Activated T-cell treated with anti-CD3 and anti-CD28 coated beads for 24 hours (primary cell): ENCODE results near the gene PTPRD.
"Not testable (repeated sequence)": the region's sequence is repeated elsewhere in the genome, so short reads cannot be mapped to it uniquely, and the experiment has no call there.

Experiments used
- DNase-seq: peaks from one replicate; pipeline ENCODE4 v3.0.0-alpha.2; 2020; ENCODE audit warnings: low read depth

PTPRD gene

DNA sequence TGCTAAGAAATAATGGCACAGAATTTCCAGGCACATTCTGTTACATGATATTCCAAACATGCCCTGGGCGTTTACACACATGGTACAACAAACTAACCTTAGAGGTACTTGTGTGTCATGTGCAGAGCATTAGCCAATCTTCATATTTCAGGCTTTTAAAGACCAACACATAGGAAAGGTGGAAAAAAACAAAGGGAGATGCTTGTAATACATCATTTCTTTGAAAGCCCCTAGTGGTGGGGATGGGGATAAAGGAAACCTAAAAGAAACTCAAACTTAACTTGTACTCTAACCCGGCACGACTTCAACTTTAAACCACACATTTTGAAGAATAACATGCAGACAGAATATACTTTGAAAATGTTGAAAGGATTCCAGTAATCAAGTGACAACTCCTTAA is 133.6 kb downstream of the PTPRD start:
- DNase-seq = no peak

GRCh38 chr9:10449201-10449617 is 163.6 kb downstream of the PTPRD start:
- not testable (repeated sequence) for DNase-seq

GRCh38 chr9:10447036-10447435 is 165.8 kb downstream of the PTPRD start:
- no peak for DNase-seq

- DNase-seq = no peak
These were observed 169.0 kb downstream of the PTPRD start for GRCh38 chr9:10443868-10444204.

DNA sequence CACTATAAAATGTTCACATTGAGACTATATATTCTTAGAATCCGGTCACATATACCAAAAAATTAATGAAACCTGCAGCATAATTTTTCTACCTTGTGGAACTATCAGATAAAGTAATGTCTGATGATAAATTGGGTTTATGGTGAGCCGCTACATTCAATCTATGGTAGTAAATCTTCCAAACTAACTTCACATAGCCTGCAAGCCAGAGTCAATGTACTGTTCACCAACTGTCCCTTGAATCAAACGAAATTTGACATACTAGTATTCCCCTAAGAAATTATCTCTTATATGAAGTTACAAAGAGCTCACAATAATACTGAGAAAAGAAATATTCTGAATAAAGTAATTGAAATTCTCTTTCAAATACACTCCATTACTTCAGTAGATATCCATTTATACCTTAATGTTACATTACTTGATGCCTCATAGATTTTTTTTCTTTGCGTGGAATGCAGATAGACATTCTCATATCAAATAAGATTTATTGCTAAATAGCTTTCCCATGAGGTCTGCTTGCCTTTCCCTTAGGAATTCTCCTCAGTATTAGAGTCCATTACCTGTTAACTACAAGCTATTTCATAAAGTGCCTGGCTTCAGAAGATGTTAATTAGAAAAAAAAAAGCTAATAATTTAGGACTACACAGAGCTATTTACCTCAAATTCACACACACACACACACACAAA is 169.5 kb downstream of the PTPRD start:
- DNase-seq = no peak

GRCh38 chr9:10438955-10439354 is 173.8 kb downstream of the PTPRD start:
- DNase-seq = no peak

DNA sequence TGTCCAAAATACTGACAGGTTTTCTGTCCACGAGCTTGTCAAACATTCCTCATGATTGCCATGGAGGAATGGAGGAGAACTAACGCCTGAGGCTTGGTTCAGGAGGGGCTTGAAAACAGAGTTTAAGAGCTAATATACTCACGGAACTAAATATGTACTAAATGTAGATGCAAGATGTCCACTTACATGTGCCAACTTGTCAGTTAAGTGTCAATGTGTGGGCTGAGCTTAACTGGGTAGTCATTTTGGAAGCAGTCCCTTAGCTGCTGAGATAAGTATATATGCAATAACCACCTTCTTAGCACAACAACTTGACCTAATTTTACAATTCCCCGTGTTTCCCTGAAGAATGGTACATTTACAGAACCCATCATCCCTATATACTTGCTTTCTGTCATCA is 176.0 kb downstream of the PTPRD start:
- no peak for DNase-seq

- DNase-seq = no peak
These were observed 178.4 kb downstream of the PTPRD start for GRCh38 chr9:10434412-10434811.

- DNase-seq = no peak
These were observed 201.5 kb downstream of the PTPRD start for GRCh38 chr9:10411272-10411671.

DNA sequence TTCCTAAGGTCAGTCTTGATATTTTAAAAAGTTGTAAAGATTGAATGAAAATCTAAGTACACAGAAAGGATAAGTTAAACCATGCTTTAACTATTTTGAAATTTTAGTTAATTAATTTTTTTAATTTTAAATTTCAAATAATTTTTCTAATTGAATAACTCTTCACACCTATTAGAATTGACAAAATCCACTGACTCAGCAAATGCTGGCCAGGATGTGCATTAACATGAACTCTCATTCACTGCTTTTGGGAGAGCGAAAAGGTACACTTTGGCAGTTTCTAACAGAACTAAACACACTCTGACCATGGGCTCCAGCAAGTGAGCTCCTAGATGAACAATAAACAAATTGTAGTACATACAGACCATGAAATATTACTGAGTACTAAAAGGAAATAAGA is 209.5 kb downstream of the PTPRD start:
- no peak for DNase-seq

- no peak for DNase-seq
These were observed 216.2 kb downstream of the PTPRD start for GRCh38 chr9:10396615-10397014.

DNA sequence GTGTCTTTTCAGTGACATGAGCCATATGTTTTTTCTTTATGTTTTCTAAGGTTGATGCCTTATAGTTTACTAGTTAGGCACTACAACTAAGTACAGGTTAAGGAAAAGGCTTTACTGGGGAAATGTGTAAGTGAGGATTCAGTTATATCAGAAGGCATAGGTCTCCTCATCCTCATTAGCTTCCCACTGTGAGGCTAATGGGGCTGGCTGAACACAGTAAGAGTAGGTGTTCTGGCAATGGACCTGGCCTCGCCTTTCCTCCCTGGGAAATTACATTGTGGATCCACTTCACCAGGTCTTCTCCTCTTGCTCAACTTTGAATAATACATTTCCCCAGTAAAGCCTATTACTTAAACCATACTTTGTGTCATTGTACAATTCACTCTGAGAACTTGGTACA is 225.5 kb downstream of the PTPRD start:
- DNase-seq = no peak

DNA sequence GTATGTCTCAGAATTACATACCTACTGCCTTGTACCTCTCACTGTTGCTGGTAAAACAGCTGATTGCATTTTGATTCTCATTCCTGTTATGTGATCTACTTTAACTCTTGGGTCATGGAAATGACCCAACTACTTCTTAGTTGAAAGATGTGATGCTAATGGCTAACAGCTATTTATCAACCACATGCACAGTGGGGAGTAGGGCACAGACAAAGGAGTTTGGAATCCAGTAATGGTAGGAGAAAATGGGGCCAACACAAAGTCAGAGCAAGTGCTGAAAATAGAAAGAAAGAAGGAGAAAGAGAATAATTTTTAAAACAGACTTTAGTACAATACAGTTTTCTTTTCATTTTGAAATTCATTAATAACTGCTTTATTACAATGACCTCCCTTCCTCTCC is 241.0 kb downstream of the PTPRD start:
- no peak for DNase-seq

DNA sequence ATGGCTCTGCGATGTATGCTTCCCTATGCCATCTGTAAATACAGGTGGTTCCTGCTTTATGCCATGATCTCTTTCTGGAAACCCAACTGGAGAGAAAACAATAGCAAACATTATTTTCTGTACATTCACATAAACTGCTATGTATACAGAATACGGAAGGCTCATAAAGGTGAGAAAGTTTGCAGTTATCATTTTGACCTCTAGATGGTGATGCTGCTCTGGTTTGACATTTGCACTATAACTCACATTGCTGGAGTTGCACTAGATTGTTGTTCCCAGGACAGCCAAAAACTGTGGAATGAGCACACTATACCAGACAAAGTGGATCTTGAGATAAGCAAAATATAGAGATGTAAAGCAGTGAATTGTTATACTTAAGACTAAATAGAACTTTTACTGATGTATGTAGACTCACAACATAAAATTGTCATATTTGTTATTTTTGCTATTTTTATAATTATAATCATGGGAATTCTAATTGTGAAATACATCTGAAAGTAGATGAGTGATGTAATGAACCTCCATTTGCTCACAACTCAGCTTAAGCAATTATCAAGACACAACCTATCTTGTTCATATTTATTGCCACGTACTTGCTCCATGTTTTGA is 246.5 kb downstream of the PTPRD start:
- DNase-seq = no peak

DNA sequence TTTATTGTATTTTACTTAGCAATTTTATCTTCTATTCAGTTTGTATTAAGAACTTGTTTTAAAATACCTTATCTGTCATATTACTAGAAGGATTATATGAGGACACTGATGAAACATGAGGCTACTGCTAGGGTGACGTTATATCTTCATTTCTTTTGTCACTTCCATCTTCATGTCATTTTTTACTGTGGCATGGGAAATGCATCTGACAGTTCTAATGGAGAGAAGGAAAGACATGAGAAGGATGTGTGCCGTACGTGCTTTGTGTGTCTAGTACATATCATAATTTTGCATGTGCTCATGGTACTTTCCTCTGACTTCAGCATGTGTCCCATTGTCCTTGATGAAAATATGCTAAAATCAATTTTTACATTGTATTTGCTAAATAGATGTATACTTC is 258.2 kb downstream of the PTPRD start:
- no peak for DNase-seq

GRCh38 chr9:10345621-10346020 is 267.2 kb downstream of the PTPRD start:
- not testable (repeated sequence) for DNase-seq

DNA sequence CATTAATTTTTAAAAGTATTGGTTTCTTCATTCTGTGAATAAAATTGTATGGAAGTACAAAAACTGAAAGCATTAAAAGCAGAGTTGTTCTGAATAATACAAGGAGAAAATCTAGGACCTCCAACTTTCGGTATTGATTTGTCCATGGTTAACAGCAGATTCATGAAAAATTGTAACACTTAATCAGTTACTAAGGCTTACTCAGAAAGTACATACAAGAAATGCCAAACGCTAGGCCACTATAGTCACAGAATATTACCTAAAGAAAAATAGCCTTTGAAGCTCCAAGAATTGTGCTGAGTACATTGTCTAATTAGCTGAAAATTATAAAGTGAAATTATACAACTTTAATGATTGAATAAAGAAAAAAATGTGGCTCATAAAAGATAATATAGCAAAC is 271.7 kb downstream of the PTPRD start:
- DNase-seq = no peak

DNA sequence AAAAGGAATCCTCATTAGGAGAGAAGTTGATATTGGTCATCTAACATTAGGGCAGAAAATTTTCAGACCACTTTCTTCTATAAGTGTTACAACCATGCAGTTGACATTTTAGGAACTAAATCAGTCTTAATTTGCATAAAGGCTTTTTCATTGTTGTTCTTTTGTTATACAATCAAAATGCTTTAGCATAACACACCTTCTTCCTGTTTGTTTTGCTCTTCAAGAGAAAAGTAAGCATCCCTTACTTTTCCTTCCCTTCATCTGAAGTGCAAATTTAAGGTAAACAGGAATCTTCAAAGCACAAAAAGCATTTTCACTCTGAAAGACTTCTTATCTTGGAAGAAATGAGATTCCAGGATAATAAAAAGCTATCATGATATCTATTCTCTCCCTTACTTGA is 273.6 kb downstream of the PTPRD start:
- DNase-seq = no peak

DNA sequence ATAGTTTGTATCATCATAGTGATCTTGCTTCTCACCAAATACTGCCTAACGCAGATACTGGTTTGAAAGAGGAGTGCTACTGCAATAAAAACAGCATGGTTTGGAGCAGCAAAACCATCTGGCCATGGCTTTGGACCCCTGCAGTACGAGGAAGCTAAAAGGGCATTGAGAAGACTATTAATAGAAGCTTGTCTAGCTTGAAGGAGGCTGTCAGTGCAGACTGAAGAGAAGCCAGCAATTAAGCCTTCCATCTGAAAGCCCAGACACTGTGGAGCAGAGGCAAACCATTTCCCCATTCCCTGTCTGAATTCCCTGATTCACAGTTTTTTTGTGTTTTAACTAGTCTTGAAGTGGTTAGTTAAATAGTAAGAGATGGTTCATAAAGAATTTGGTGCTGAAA is 281.6 kb downstream of the PTPRD start:
- DNase-seq = no peak

- DNase-seq = no peak
These were observed 330.7 kb downstream of the PTPRD start for GRCh38 chr9:10282084-10282483.

DNA sequence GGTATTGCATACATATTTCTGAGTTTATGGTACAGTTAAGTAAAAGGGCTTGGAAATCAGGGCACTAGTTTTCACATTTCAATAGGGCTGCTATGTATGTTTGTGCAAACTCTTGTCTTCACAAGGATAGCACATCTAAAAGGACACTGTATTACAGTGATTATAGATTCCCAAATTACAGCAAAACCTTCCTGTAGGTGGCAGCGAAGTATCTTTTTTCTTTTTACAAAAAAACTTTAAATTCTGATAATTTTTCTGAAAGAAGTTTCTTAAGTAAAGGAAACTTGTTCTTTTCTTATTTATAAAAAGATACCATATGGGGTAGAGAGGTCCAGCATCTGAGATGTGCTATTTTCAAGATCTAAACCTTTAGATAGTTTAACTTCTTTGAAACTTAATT is 337.8 kb downstream of the PTPRD start:
- DNase-seq = no peak

GRCh38 chr9:10274175-10274574 is 338.6 kb downstream of the PTPRD start:
- no peak for DNase-seq

GRCh38 chr9:10272830-10273229 is 340.0 kb downstream of the PTPRD start:
- no peak for DNase-seq
